Smooth muscle cell of the brain vasculature (primary cell): ENCODE results near the gene GHSR.

Experiments
- DNase-seq: peaks from one replicate; pipeline ENCODE4 v3.0.0-alpha.2; 2012; ENCODE audit warnings: low read depth, low spot score

Gene GHSR

GRCh38 chr3:172447611-172448579, at the start of gene GHSR:
GHSR (minus strand) TSS chr3:172448456; CDS start chr3:172448413, 43 bp downstream.
- DNase-seq = no peak

DNA sequence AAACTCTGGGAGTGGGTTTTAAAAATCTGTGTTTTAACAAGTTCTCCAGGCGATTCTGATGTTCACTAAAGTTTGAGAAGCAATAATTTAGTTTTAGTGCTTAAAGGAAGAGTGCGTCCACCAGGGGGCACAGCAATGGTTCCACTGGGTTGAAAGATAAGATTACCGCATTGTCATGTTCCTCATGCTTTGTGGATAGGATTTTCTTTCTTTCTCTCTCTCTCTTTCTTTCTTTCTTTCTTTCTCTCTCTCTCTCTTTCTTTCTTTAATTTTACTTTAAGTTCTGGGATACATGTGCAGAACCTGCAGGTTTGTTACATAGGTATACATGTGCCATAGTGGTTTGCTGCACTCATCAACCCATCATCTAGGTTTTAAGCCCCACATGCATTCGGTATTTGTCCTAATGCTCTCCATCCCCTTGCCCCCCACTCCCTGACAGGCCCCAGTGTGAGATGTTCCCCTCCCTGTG, 42.0 kb upstream of the GHSR start:
- peak; percentile 54 for DNase-seq

DNA sequence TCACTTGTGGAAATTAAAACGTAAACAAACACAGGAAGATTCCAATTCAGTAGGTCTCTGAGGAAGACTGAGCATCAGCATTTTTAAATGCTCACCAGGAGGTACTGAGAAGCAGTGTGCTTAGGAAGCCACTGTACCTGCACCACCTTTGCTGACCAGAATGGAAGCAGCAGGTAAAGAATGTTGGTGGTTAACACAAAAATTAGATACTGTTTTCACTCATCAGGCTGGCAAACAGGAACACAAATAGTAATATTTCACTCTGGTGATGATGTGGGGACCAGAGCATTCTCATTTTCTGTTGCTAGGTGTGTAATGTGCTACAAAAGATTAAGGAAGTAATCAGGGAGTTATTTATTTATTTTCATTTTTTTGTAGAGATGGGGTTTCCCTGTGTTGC, 29.9 kb upstream of the GHSR start:
- DNase-seq = no peak

DNA sequence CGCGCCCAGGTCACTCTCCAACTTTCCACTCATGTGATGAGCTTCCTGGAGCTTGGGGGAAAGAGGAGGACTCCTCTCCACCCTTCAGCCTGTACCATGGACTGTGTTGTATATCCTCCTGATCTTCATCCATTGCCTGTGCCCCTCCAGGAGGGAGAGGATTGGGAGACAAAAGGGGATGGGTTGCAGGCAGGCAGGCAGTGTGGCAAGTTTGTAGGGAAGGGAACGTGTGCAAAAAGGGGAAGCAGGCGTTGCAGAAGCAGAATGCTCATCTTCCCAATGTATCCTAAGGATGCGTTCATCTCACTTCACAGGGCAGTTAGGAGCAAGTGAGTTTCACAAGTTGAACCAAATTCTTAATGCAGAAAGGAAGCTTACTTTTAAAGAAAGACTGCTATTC, 28.1 kb upstream of the GHSR start:
- DNase-seq = no peak

- no peak for DNase-seq
Measured at GRCh38 chr3:172475703-172476102, 27.4 kb upstream of the GHSR start.

DNA sequence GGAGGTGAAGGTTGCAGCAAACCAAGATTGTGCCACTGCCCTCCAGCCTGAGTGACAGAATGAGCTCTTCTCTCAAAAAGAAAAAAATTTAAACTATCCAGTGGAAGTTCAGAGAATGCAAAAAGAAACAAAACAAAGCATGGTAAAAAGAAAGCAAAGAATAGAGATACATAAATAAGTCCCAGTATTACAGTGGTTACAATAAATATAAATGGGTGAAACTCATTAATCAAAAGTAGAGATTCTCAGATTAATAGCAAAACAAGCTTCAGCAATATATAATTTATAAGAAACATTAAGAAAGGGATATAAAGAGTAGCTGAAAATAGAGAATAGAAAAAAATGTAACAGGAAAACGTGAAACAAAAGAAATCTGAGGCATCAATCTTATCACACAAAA, 23.6 kb upstream of the GHSR start:
- DNase-seq = no peak

- DNase-seq = no peak
Measured at GRCh38 chr3:172470588-172470987, 22.3 kb upstream of the GHSR start.

- no peak for DNase-seq
Measured at GRCh38 chr3:172467170-172467824, 19.0 kb upstream of the GHSR start.

GRCh38 chr3:172466553-172467130, 18.4 kb upstream of the GHSR start:
- no peak for DNase-seq

GRCh38 chr3:172465281-172465680, 17.0 kb upstream of the GHSR start:
- no peak for DNase-seq

DNA sequence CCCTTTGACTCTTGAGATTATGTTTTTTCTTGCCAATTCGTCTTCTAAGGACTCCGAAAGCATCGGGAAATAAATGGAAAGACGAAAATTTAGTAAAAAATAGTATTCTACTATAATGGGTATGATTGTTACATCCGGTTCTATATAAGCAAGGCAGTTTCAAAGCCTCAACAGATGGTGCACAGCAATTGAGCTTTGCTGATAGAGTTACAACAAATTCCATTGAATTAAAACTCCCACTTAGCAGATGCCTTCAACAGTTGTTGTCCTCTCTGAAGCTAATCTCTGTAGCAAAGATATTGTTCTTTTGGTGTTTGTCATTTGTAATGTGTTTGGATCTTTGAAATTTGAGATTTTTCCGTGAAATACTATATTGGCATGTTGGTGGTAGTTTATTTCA, 16.1 kb upstream of the GHSR start:
- no peak for DNase-seq

- DNase-seq = no peak
Measured at GRCh38 chr3:172461530-172462138, 13.4 kb upstream of the GHSR start.

GRCh38 chr3:172456404-172456803, 8.1 kb upstream of the GHSR start:
- DNase-seq = no peak

DNA sequence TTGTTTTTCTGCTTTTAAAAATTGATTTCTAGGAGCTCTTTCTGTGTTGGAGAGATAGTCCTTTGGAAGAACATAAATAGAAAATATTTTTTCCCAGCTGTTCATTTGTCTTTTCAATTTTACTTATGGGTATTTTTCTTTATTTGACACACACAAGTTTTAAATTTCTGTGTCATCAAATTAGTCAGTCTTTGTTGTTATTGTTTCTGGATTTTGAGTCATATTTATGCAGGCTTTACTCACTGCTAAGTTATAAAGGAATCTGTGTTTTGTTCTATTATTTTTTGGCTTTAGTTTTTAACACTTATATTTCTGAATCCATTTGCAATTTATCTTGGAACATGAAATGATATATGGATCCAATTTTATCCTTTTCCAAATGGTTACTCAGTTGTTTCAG, 5.9 kb upstream of the GHSR start:
- DNase-seq = no peak

DNA sequence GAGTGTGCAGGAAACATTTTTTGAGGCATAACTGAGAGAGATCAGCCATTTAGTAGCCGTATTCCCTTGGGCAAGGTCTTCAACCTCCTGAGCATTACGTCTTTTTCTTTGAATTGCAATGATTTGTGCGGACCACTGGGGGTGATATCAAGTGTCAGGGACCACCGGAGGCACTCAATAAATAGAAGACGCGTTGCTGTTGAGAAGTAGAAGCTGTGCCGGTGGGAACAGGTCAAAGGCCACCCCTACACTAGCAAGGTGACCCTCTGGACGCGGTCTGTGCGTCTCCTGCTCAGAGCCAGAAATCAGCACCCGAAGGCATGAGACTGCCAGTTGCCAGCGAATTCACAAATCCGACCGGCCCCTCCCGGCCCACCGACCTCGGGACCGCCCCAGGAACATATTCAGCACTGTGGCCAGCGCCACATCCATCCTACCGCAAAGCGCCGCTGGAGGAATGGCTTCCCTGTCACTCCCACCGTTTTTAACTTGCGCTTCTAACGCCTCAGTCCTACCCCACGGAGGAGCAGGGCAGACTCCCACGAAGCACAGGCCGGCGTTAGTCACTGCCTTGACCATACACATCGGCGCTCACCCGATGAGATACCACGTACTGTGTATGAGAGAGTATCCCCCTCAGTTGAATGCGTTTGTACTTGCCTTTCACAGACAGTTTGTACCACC, 1.4 kb upstream of the GHSR start:
- DNase-seq = no peak

DNA sequence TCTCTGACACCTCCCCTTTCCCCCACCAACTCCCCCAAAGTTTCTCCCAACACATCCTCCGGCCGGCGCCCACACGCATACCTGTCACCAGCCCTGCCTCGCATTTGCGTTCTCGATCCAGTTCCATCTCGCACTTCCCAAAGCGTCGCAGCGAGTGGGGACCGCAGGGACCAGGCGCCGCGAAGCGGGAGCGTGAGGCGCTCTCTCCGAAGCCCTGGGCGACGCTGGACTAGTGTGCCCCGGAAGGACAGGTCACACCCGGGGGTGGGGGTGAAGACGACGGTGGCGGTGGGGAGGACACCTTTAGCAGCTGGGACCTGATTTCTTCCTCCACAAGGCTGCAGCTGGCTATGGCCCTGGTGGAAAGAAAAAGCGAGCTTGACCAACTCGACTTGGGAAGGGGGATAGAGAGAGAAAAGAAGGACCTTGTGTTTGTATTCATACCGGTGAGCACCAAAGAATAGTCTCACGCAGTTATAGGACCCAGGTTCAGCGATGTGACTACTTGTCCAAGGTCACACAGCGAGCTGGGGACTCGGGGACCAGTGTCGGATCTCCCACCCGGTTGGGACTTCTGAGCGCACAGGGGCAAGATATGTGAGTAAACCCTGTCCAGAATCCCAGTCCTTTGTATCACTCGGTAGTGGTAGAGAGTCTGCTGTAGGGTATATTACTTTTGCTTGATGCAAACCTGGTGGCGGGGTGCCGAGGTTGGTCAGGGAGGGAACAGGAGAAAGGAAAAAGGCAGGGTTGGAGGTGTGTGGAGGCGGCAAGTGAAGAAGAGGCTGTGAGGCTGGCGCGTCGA, 607 bp upstream of the GHSR start:
- DNase-seq = no peak

DNA sequence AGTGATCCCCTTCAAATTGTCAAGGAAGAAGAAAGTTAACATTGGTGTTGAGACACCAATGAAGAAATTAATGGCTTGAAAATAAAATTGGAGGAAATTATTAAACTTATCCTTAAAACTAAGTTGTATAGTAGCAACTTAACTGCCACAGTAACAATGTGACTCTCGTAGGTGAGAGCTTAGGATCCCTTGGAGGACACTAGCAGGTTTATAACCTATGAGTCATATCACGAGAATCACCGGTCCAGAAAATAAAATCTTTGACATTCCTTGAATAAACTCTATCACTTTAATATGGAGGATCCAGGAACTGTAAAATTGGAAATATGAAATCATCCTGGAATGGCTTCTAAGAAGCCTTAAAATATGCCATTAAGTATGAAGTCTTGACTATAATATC, 2.1 kb downstream of the GHSR start:
- DNase-seq = no peak

DNA sequence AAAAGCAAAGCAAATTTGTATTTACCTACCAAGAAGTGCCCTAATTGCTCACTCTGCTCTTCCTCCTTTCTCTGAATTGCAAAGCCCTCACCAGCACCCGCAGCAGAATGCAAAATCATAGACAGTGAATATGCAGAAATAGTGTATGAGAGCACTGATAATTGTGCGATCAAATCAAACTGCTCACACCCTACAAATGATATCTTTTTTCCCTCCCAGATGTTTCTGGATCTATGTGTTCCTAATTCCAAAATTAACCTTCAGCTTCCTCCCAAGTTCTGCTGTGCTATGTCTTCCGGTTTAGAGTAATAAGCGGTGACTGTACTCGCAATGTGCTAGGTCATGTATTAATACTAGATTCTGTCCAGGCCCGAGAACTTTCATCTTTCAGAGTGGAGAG, 3.4 kb downstream of the GHSR start:
- DNase-seq = no peak

GRCh38 chr3:172442606-172443005, 5.7 kb downstream of the GHSR start:
- DNase-seq = no peak

DNA sequence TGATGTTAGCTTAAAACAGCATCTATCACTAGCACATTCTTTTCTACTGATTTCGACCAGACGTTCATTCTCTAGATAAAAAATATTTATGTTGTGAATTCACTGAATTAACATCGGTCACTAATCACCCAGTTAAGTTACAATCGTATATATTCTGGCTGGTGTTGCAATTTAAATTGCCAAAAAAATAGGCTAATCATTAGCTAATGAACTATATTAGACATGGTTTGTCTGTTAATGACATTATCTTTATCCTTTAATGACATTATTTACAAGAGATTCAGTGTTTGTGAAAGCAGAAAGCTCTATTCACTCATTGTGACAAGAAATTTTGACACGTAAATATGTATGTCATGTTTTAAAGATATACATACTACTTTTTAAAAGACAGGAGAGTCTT, 6.7 kb downstream of the GHSR start:
- no peak for DNase-seq

GRCh38 chr3:172438186-172438585, 10.1 kb downstream of the GHSR start:
- no peak for DNase-seq
